Sigmoid colon (tissue), 4 donors: Measurements from ENCODE around the gene NOVA2.

ENCODE experiments used
- EP300 ChIP-seq, 4 donors: sonication (generic); formaldehyde crosslinking; IDR thresholded peaks; one replicate each; pipeline ENCODE4 v1.6.1; 2017; ENCODE audit warnings: antibody characterized with exemption in 4 of 4
- POLR2AphosphoS5 ChIP-seq, 4 donors: sonication (generic); formaldehyde crosslinking; IDR thresholded peaks; one replicate each; pipeline ENCODE4 v1.6.1; 2017; ENCODE audit warnings: antibody characterized with exemption in 4 of 4
- TF ChIP-seq, protein P1 (sequence below), 4 experiments: fragments of 450-650 bp in 3 of 4; fragments of 200-600 bp in 1 of 4; IDR thresholded peaks; one replicate each; pipeline ENCODE4 v1.5.1; 2016 to 2019; ENCODE audit warnings: antibody characterized with exemption in 4 of 4, mild to moderate bottlenecking in 3 of 4, moderate library complexity in 2 of 4

DNA sequence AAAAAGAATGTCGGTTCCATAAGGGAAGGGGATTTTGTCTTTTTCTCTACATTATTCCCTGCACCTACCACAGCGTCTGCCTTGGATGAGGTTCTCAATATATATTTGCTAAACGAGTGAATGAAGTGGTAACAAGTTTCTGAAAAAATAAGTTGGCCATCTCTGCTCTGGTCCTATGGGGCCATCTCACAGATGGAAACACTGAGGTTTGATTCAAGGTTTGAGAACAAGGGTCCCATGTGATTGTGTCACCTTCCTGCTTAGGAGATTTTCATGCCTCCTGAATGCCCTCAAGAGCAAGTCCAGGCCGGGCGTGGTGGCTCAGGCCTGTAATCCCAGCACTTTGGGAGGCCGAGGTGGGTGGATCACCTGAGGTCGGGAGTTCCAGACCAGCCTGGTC is 74.4 kb downstream of the NOVA2 start:
- TF ChIP-seq EP300 (IDR thresholded peaks at IDR 0.05), result no peak
- TF ChIP-seq, protein P1, sequence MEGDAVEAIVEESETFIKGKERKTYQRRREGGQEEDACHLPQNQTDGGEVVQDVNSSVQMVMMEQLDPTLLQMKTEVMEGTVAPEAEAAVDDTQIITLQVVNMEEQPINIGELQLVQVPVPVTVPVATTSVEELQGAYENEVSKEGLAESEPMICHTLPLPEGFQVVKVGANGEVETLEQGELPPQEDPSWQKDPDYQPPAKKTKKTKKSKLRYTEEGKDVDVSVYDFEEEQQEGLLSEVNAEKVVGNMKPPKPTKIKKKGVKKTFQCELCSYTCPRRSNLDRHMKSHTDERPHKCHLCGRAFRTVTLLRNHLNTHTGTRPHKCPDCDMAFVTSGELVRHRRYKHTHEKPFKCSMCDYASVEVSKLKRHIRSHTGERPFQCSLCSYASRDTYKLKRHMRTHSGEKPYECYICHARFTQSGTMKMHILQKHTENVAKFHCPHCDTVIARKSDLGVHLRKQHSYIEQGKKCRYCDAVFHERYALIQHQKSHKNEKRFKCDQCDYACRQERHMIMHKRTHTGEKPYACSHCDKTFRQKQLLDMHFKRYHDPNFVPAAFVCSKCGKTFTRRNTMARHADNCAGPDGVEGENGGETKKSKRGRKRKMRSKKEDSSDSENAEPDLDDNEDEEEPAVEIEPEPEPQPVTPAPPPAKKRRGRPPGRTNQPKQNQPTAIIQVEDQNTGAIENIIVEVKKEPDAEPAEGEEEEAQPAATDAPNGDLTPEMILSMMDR (IDR thresholded peaks at IDR 0.05), result no peak
- no peak for TF ChIP-seq POLR2AphosphoS5 (IDR thresholded peaks at IDR 0.05)
